Thoracic aorta (tissue), 2 donors: ENCODE results near the gene SLC2A8. TPM values are rescaled to one million over a fixed set of nuclear protein-coding genes. Genes with fewer than 3 reads are reported as not detected.

ENCODE experiments used
- ATAC-seq: fragments of 150-250 bp; one replicate; pipeline ENCODE4 v1.8.0; 2017; ENCODE audit warnings: low read depth; ENCODE audit not compliant: insufficient number of reproducible peaks, low FRiP score
- DNase-seq: peaks from one replicate; pipeline ENCODE4 v3.0.0-alpha.2; 2020; ENCODE audit warnings: low spot score
- H3K27ac ChIP-seq, 2 donors: fragments of 200-600 bp; sonication (generic); 1 replicate in 1 of 2; 2 replicates in 1 of 2; pipeline ENCODE4 v1.5.1; 2016; ENCODE audit warnings: mild to moderate bottlenecking in 2 of 2, moderate library complexity in 2 of 2
- H3K27me3 ChIP-seq: fragments of 200-600 bp; sonication (generic); replicated peaks from 2 replicates; pipeline ENCODE4 v1.6.0; 2016; ENCODE audit warnings: mild to moderate bottlenecking; ENCODE audit not compliant: insufficient read depth
- H3K36me3 ChIP-seq: fragments of 200-600 bp; sonication (generic); one replicate; pipeline ENCODE4 v1.5.1; 2016
- H3K4me1 ChIP-seq, 2 donors: fragments of 200-600 bp; sonication (generic); 1 replicate in 1 of 2; 2 replicates in 1 of 2; pipeline versions ENCODE4 v1.5.1 to v1.6.0; 2016; ENCODE audit warnings: low read depth in 2 of 2, mild to moderate bottlenecking in 1 of 2; ENCODE audit not compliant: control insufficient read depth in 1 of 2
- H3K4me3 ChIP-seq: fragments of 200-600 bp; sonication (generic); 2 replicates; pipeline ENCODE4 v1.5.1; 2016; ENCODE audit warnings: mild to moderate bottlenecking
- H3K9me3 ChIP-seq: fragments of 200-600 bp; sonication (generic); 2 replicates; pipeline ENCODE4 v1.5.1; 2016
- total RNA-seq, 2 donors: library from RNA; depleted of rRNA; stranded (reverse); fragments of >200 nt; gene quantifications; one replicate each; pipeline versions ENCODE4 v1.1.0 to v1.2.3, GENCODE V29; 2016
- TF ChIP-seq, protein P1 (sequence below): fragments of 200-600 bp; sonication (generic); IDR thresholded peaks from one replicate; pipeline ENCODE4 v1.5.1; 2019; ENCODE audit warnings: antibody characterized with exemption

The SLC2A8 gene
- total RNA-seq, 2 donors from 2014 or later = 21.3 to 33.4 TPM

DNA sequence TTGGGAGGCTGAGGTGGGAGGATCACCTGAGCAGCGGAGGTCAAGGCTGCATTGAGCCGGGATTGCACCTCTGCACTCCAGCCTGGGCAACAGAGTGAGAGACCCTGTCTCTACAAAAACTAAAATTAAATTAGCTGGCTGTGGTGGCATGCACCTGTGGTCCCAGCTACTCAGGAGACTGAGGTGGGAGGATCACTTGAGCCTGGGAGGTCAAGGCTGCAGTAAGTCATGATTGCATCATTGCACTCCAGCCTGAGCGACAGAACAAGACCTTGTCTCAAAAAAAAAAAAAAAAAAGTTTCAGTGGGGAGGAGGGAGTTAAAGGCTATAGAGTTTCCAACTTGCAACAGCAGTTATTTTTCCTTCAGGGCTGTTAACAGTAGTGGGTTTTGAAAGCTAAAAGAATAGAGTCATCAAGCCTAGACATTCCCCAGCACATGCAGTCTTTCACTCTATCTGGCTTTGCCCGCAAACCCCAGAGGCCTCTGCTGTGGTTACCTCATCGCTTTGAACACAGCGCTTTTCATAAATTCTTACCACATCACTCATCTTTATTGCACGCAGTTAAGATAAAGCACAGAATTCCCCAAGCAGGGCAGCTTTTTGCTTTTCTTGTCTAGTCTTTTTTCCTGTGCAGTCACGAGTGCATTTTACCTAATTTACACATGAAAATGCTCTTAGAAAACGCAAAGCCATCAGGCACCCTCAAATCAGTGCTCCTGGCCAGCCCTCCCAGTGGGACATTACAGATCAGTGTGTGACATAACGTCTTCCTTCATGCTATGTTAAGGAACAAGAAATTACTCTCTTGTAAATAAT, 8.7 kb upstream of the SLC2A8 start:
- peaks cover 10% of the 10 kb centered on the region for H3K36me3 ChIP-seq
- H3K27ac ChIP-seq = peak overlapping the region; percentile 10 to 57
- H3K4me1 ChIP-seq = peaks cover 4 to 12% of the 10 kb centered on the region in 2 donors
- H3K27me3 ChIP-seq = no peaks in the 10 kb centered on the region
- TF ChIP-seq, protein P1, sequence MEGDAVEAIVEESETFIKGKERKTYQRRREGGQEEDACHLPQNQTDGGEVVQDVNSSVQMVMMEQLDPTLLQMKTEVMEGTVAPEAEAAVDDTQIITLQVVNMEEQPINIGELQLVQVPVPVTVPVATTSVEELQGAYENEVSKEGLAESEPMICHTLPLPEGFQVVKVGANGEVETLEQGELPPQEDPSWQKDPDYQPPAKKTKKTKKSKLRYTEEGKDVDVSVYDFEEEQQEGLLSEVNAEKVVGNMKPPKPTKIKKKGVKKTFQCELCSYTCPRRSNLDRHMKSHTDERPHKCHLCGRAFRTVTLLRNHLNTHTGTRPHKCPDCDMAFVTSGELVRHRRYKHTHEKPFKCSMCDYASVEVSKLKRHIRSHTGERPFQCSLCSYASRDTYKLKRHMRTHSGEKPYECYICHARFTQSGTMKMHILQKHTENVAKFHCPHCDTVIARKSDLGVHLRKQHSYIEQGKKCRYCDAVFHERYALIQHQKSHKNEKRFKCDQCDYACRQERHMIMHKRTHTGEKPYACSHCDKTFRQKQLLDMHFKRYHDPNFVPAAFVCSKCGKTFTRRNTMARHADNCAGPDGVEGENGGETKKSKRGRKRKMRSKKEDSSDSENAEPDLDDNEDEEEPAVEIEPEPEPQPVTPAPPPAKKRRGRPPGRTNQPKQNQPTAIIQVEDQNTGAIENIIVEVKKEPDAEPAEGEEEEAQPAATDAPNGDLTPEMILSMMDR = no peak
- no peaks in the 10 kb centered on the region for H3K9me3 ChIP-seq
- DNase-seq = no peak
- H3K4me3 ChIP-seq = no peak overlapping the region
- peak; percentile 63 for ATAC-seq

DNA sequence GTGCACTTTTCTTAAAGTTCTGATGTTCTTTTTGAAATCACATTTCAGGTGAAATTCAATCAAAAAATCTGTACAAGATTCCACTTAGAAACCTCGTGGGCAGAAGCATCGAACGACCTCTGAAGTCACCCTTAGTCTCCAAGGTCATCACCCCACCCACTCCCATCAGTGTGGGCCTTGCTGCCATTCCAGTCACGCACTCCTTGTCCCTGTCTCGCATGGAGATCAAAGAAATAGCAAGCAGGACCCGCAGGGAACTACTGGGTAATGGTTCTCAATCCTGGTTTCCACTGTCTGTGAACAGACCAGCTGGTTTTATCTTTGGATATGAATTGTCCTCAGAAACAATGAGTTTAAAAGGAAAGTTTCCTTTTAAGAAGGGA, 8.1 kb upstream of the SLC2A8 start:
- Histone ChIP-seq H3K36me3 (peaks cover 10% of the 10 kb centered on the region), H3K4me1 (peaks cover 4 to 12% of the 10 kb centered on the region in 2 donors)
- DNase-seq = no peak

DNA sequence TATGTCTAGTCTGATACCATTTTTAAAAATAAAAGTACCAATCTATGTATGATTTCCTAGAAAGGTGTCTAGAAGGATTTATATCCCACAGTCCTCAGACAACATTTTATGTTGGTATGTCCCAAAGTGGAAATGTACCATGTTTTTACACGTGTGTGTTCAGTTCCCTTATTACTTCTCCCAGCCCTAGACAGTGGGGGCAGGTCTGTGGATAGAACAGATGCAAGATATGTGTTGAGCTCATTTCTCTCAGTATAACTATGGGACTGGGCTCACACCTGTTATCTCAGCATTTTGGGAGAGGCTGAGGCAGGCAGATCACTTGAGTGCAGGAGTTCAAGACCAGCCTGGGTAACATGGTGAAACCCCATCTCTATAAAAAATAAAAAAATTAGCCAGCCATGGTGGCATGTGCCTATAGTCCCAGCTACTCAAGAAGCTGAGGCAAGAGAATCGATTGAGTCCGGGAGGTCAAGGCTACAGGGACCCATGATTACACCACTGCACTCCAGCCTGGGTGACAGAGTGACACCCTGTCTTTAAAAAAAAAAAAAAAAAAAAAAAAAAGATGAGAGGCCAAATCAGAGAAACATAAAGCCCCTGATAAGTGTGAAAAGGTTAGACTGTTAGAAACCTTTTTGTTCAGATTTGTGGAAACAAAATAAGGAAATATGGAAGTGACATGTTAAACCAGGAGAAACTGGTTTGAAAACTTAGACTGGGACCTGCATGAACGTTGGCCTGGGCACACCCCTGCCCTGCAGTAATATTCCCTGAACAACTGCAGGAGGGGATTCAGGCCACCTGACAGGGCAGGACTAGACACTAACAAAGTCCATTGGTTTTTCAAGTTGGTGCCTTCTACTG, 7.4 kb upstream of the SLC2A8 start:
- Histone ChIP-seq H3K4me3 (no peak overlapping the region), H3K4me1 (peaks cover 4 to 12% of the 10 kb centered on the region in 2 donors), H3K27me3 (no peaks in the 10 kb centered on the region), H3K9me3 (no peaks in the 10 kb centered on the region), H3K27ac (no peak overlapping the region), H3K36me3 (peaks cover 10% of the 10 kb centered on the region)
- TF ChIP-seq, protein P1 = no peak
- no peak for DNase-seq
- no peak for ATAC-seq

More for the DNA sequence above, 8.1 kb upstream of the SLC2A8 start:
- no peak for ATAC-seq
- TF ChIP-seq, protein P1 = no peak
- no peaks in the 10 kb centered on the region for H3K9me3 ChIP-seq
- H3K27ac ChIP-seq = peak overlapping the region; percentile 10 to 57
- H3K27me3 ChIP-seq = no peaks in the 10 kb centered on the region
- no peak overlapping the region for H3K4me3 ChIP-seq

DNA sequence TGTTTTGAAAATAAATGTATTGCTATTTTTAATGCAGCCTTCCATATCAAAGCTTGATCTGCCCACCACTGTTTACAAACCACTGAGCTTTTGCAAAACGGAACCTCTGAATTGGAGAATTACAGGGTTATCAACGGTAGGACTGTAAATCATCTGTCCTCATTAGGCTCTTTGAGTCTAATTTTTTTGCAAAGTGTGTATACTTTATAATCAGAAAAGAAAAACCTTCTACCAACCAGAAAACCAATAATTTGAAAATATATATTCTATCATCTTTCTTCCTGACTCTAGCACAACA, 6.8 kb upstream of the SLC2A8 start:
- Histone ChIP-seq H3K4me3 (no peak overlapping the region), H3K9me3 (no peaks in the 10 kb centered on the region), H3K27ac (no peak overlapping the region), H3K4me1 (peaks cover 4 to 12% of the 10 kb centered on the region in 2 donors), H3K36me3 (peaks cover 6% of the 10 kb centered on the region), H3K27me3 (no peaks in the 10 kb centered on the region)
- DNase-seq = no peak
- no peak for ATAC-seq
- TF ChIP-seq, protein P1 = no peak

DNA sequence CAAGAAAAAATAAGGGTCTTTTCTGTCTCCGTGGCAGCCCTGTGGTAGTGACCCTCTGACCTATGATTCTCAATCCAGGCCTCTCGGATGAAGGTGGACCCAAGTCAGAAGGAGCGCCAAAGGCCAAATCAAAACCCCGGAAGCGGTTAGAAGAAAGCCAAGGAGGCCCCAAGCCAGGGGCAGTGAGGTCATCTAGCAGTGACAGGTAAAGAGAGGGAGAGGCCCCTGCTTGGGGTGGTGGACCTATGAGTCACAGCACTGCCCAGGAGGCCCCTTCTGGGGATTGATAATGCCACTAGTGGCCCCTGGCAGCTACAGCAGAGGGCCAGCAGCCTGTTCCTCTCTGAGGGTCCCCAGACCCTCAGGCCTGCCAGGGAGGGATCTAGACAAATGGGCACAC, 6.4 kb upstream of the SLC2A8 start:
- no peak for ATAC-seq
- no peak for DNase-seq
- Histone ChIP-seq H3K27me3 (no peaks in the 10 kb centered on the region), H3K9me3 (no peaks in the 10 kb centered on the region), H3K4me1 (peaks cover 4 to 12% of the 10 kb centered on the region in 2 donors), H3K4me3 (no peak overlapping the region), H3K27ac (no peak overlapping the region), H3K36me3 (peaks cover 6% of the 10 kb centered on the region)
- TF ChIP-seq, protein P1 = no peak
